Stomach (tissue), 9 donors: Measurements from ENCODE around the gene ADAM8. TPM values are rescaled to one million over a fixed set of nuclear protein-coding genes. Genes with fewer than 3 reads are reported as not detected.

ENCODE experiments used
- DNase-seq, 2 donors: peaks; one replicate each; pipeline versions ENCODE4 v3.0.0 to v3.0.0-alpha.2; 2013 to 2019
- H3K27ac ChIP-seq, 5 donors: fragments of 200-600 bp in 4 of 5; sonication (generic) in 4 of 5; one replicate each; pipeline ENCODE4 v1.5.1; 2013 to 2019; ENCODE audit warnings: mild to moderate bottlenecking in 1 of 5, moderate library complexity in 1 of 5
- H3K27me3 ChIP-seq, 3 donors: fragments of 200-600 bp; sonication (generic); one replicate each; pipeline ENCODE4 v1.5.1; 2017 to 2019; ENCODE audit warnings: mixed run types in 1 of 3
- H3K36me3 ChIP-seq, 4 donors: fragments of 200-600 bp; sonication (generic); 1 replicate in 3 of 4; 2 replicates in 1 of 4; pipeline ENCODE4 v1.5.1; 2016 to 2019
- H3K4me1 ChIP-seq, 4 donors: fragments of 200-600 bp; sonication (generic); one replicate each; pipeline ENCODE4 v1.5.1; 2016 to 2019
- H3K4me3 ChIP-seq, 4 donors: fragments of 200-600 bp; sonication (generic) in 3 of 4; one replicate each; pipeline ENCODE4 v1.5.1; 2016 to 2019; ENCODE audit warnings: mild to moderate bottlenecking in 1 of 4
- H3K9me3 ChIP-seq, 4 donors: fragments of 200-600 bp; sonication (generic); one replicate each; pipeline ENCODE4 v1.5.1; 2016 to 2019
- CTCF ChIP-seq, 7 experiments: fragments of 450-650 bp in 4 of 7; fragments of 200-600 bp in 3 of 7; sonication (generic) in 3 of 7; IDR thresholded peaks; one replicate each; pipeline ENCODE4 v1.5.1; 2016 to 2019; ENCODE audit warnings: antibody characterized with exemption in 7 of 7, control low read depth in 2 of 7, mild to moderate bottlenecking in 1 of 7
- EP300 ChIP-seq: sonication (generic); formaldehyde crosslinking; IDR thresholded peaks from one replicate; pipeline ENCODE4 v1.6.1; 2017; ENCODE audit warnings: antibody characterized with exemption
- POLR2A ChIP-seq, 4 donors: fragments of 450-650 bp; IDR thresholded peaks; one replicate each; pipeline ENCODE4 v1.6.1; 2016; ENCODE audit warnings: antibody characterized with exemption in 4 of 4, control low read depth in 2 of 4, mild to moderate bottlenecking in 1 of 4, moderate library complexity in 1 of 4
- POLR2AphosphoS5 ChIP-seq, 3 donors: sonication (generic); formaldehyde crosslinking; IDR thresholded peaks; one replicate each; pipeline ENCODE4 v1.6.1; 2016; ENCODE audit warnings: antibody characterized with exemption in 3 of 3
- WGBS, 5 donors: extraction: QIAGEN DNeasy Blood & Tissue Kit in 3 of 5; methylation state at CpG; one replicate each; pipeline versions ENCODE4 v1.1.5 to v1.1.7; 2013 to 2018; 5-methylcytosine and 5-hydroxymethylcytosine counted together
- intact Hi-C: fragments of 100-400 bp; cut with DNase I; formaldehyde crosslinking; loops from one replicate; pipeline ENCODE4 v1.15.1; 2023; ENCODE audit warnings: low total_unique reads
- polyA plus RNA-seq, 3 donors: library from polyadenylated mRNA; stranded (reverse); fragments of 200-250 nt; gene quantifications; one replicate each; pipeline ENCODE4 v1.2.3, GENCODE V29; 2013
- total RNA-seq, 5 donors: library from RNA; depleted of rRNA; stranded (reverse); fragments of >200 nt; gene quantifications; one replicate each; pipeline versions ENCODE4 v1.1.0 to v1.2.3, GENCODE V29; 2014 to 2016
- donor health status: healthy with polysubstance abuse.
- donor health status: Bipolar disorder and iron deficiency.
- donor health status: healthy.

Gene ADAM8
- total and polyA plus RNA-seq, 8 donors, result 1.8 to 50.8 (median 4.4) TPM; not detected in 1

- peaks cover 7 to 22% (median 16%) of the 10 kb centered on the region in 4 donors for H3K4me1 ChIP-seq
- no peaks in the 10 kb centered on the region for H3K36me3 ChIP-seq
- no peak overlapping the region for H3K4me3 ChIP-seq
- no peak overlapping the region for H3K27ac ChIP-seq
- H3K27me3 ChIP-seq, result peaks cover 23 to 86% (median 58%) of the 10 kb centered on the region in 3 donors
- no peaks in the 10 kb centered on the region for H3K9me3 ChIP-seq
- intact Hi-C loops, result no loop called here
- 84 to 90% (median 86%) methylated on average over 16 to 21 of the region's 21 CpGs for WGBS, 5 donors
- DNase-seq, result no peak
- TF ChIP-seq POLR2A (IDR thresholded peaks at IDR 0.05) (no peak), POLR2AphosphoS5 (IDR thresholded peaks at IDR 0.05) (no peak), CTCF (IDR thresholded peaks at IDR 0.05) (no peak), EP300 (no peak)
Measured at GRCh38 chr10:133227256-133227655, 49.4 kb downstream of the ADAM8 start.

GRCh38 chr10:133226251-133226808, 50.3 kb downstream of the ADAM8 start:
- Histone ChIP-seq H3K4me3 (no peak overlapping the region), H3K27ac (no peak overlapping the region), H3K9me3 (no peaks in the 10 kb centered on the region), H3K4me1 (peaks cover 7 to 21% (median 15%) of the 10 kb centered on the region in 4 donors), H3K27me3 (peaks cover 14 to 80% (median 49%) of the 10 kb centered on the region in 3 donors), H3K36me3 (no peaks in the 10 kb centered on the region)
- intact Hi-C loops, result no loop called here
- WGBS, 5 donors, result 50 to 61% (median 53%) methylated on average over 29 to 30 of the region's 30 CpGs
- DNase-seq, result no peak
- TF ChIP-seq EP300 (no peak), CTCF (IDR thresholded peaks at IDR 0.05) (no peak), POLR2AphosphoS5 (IDR thresholded peaks at IDR 0.05) (no peak), POLR2A (IDR thresholded peaks at IDR 0.05) (no peak)

- peaks cover 14 to 80% (median 43%) of the 10 kb centered on the region in 3 donors for H3K27me3 ChIP-seq
Measured at GRCh38 chr10:133225707-133226191, 50.9 kb downstream of the ADAM8 start.

GRCh38 chr10:133224756-133225372, 51.8 kb downstream of the ADAM8 start:
- DNase-seq, result peak in 1 of 2 donors; percentile 47
- Histone ChIP-seq H3K27me3 (peaks cover 8 to 77% (median 43%) of the 10 kb centered on the region in 3 donors), H3K4me1 (peaks cover under 1 to 7% (median 6%) of the 10 kb centered on the region in 4 donors), H3K4me3 (no peak overlapping the region), H3K36me3 (no peaks in the 10 kb centered on the region), H3K9me3 (no peaks in the 10 kb centered on the region), H3K27ac (no peak overlapping the region)
- WGBS, 5 donors, result 69 to 79% (median 75%) methylated on average over 17 to 25 of the region's 25 CpGs
- intact Hi-C loops, result no loop called here
- TF ChIP-seq EP300 (no peak), POLR2A (IDR thresholded peaks at IDR 0.05) (no peak), CTCF (IDR thresholded peaks at IDR 0.05) (no peak), POLR2AphosphoS5 (IDR thresholded peaks at IDR 0.05) (no peak)

More at GRCh38 chr10:133225707-133226191, 50.9 kb downstream of the ADAM8 start:
- intact Hi-C loops, result no loop called here
- peaks cover 7 to 15% (median 12%) of the 10 kb centered on the region in 4 donors for H3K4me1 ChIP-seq
- DNase-seq, result no peak
- H3K4me3 ChIP-seq, result no peak overlapping the region
- 79 to 87% (median 83%) methylated on average over 20 to 23 of the region's 23 CpGs for WGBS, 5 donors
- H3K36me3 ChIP-seq, result no peaks in the 10 kb centered on the region
- H3K27ac ChIP-seq, result no peak overlapping the region
- H3K9me3 ChIP-seq, result no peaks in the 10 kb centered on the region
- TF ChIP-seq EP300 (no peak), POLR2AphosphoS5 (IDR thresholded peaks at IDR 0.05) (no peak), POLR2A (IDR thresholded peaks at IDR 0.05) (no peak), CTCF (IDR thresholded peaks at IDR 0.05) (no peak)
